H54 (cell line): ENCODE results near the gene IFNK.
"Not testable (repeated sequence)": the region's sequence is repeated elsewhere in the genome, so short reads cannot be mapped to it uniquely, and the experiment has no call there.

Source experiments
- DNase-seq: peaks from one replicate; pipeline ENCODE4 v3.0.0; 2011; ENCODE audit warnings: low spot score, mixed read lengths; ENCODE audit not compliant: insufficient read length
- FAIRE-seq: peaks from 3 replicates; lab custom pipeline; 2011; peaks lifted over from hg19 to GRCh38; lab: Jason Lieb, UNC
- POLR2A ChIP-seq: IDR thresholded peaks from 2 replicates; pipeline ENCODE4 v1.6.1; 2011; ENCODE audit warnings: low read depth, mild to moderate bottlenecking, low read length

Gene IFNK

GRCh38 chr9:27497883-27498417, 26.1 kb upstream of the IFNK start:
- no peak for DNase-seq
- FAIRE-seq = no peak
- TF ChIP-seq POLR2A = no peak

- DNase-seq (peak; percentile 12), FAIRE-seq (peak; percentile 94)
- TF ChIP-seq POLR2A = no peak
These were observed 24.6 kb upstream of the IFNK start for GRCh38 chr9:27499451-27499850.

GRCh38 chr9:27500902-27501301, 23.2 kb upstream of the IFNK start:
- FAIRE-seq, DNase-seq: not testable (repeated sequence)

- TF ChIP-seq POLR2A = no peak
- FAIRE-seq (no peak), DNase-seq (no peak)
These were observed 20.5 kb upstream of the IFNK start for GRCh38 chr9:27503623-27504022.

- FAIRE-seq (no peak), DNase-seq (no peak)
- no peak for TF ChIP-seq POLR2A
These were observed 19.8 kb upstream of the IFNK start for GRCh38 chr9:27504259-27504658.

- TF ChIP-seq POLR2A = no peak
These were observed 18.3 kb upstream of the IFNK start for GRCh38 chr9:27505744-27506161.

GRCh38 chr9:27506981-27507380, 17.1 kb upstream of the IFNK start:
- no peak for DNase-seq
- FAIRE-seq = no peak
- TF ChIP-seq POLR2A = no peak

More at GRCh38 chr9:27505744-27506161, 18.3 kb upstream of the IFNK start:
- FAIRE-seq (no peak), DNase-seq (no peak)

- FAIRE-seq (no peak), DNase-seq (no peak)
- TF ChIP-seq POLR2A = no peak
These were observed 13.3 kb upstream of the IFNK start for GRCh38 chr9:27510780-27511179.

GRCh38 chr9:27511771-27512170, 12.3 kb upstream of the IFNK start:
- no peak for DNase-seq
- no peak for TF ChIP-seq POLR2A
- FAIRE-seq = no peak

- DNase-seq = no peak
- FAIRE-seq = no peak
- TF ChIP-seq POLR2A = no peak
These were observed 9.5 kb upstream of the IFNK start for GRCh38 chr9:27514551-27514950.

- no peak for DNase-seq
- FAIRE-seq = no peak
- no peak for TF ChIP-seq POLR2A
These were observed 6.1 kb upstream of the IFNK start for GRCh38 chr9:27518006-27518405.

GRCh38 chr9:27518809-27519208, 5.3 kb upstream of the IFNK start:
- TF ChIP-seq POLR2A = no peak
- FAIRE-seq (no peak), DNase-seq (no peak)

- FAIRE-seq (peak; percentile 62), DNase-seq (no peak)
- TF ChIP-seq POLR2A = no peak
These were observed 4.3 kb upstream of the IFNK start for GRCh38 chr9:27519466-27520465.

- TF ChIP-seq POLR2A = no peak
- DNase-seq = no peak
- FAIRE-seq = no peak
These were observed 3.1 kb upstream of the IFNK start for GRCh38 chr9:27520986-27521385.
